ENCODE results near the gene PAK1IP1.
"Not testable (repeated sequence)": the region's sequence is repeated elsewhere in the genome, so short reads cannot be mapped to it uniquely, and the experiment has no call there.

The PAK1IP1 gene

DNA sequence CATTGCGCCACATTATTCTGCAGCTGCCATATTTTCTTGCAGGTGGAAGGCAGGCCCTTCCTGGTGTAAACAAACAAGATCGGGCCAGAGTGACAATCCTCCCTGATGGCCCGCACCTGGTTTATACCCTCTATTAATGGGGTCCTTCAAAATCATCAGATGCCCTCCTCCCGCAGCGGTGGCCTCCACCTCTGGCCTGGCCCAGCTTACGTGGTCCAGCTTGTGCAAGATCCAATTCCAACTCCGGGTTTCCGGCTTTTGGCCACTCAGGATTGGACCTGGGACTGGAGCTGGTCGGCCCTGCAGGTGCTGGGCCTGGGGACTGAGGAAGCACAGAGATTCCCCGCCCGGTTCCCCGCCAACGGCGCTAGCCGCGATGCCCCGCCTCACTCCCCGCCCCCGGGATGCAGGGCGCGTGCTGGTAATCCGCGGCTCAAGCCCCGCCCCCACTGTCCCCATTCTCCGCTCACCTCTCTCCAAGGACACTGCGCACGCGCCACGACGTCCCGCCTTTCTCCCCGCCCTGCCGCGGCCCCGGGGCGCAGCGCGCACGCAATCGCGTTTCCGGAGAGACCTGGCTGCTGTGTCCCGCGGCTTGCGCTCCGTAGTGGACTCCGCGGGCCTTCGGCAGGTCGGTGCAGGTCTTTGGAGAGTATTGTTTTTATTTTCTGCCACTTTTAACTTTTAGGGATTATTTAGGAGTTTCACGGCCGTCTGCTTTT is 52.6 kb downstream of the PAK1IP1 start, which contains the start of gene TMEM14B:
TSS of gene TMEM14B (plus strand) at position 555 of the 722 bp plus-strand sequence. CDS start 1,441 bp downstream, outside the sequence.
- peak; percentile 95 for DNase-seq

DNA sequence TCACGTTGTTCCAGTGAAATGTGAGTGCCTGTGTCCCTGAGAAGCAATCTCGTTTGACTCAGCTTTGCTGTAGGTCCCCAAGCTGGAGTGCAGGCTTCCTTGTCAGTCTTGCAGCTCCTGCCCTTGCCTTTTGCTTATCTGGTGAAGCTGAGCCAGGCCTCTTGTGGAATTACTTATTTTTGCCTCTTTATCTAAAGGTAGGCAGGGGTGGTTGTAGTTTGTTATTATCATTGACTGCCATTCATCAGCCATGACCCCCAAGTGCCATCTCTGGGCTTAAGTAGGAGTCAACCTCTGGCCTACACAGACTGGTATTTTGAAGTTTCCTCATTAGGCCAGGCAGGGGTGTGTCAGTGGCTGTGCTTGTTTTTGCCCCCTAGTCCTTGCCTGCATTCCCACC is 55.0 kb downstream of the PAK1IP1 start:
- DNase-seq = no peak

DNA sequence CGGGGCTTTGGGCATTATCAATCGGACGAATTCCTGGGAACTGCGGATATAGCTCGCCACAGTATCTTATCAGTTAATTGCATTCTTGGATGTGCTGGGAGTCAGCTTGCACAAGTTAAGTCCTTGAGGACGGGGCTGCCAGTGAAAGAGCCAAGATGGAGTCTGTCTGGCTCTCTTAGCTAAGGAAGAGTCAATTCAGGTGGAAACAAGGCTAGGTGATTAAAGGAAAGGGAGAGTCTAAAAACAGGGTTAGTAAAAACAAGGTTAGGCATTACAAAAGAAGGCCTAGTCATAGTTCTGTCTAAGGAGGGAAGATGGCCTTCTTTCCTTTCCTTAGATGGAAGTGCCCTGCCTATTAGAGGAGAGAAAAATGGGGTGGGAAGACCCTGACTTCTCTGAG is 55.8 kb downstream of the PAK1IP1 start:
- DNase-seq = not testable (repeated sequence)

DNA sequence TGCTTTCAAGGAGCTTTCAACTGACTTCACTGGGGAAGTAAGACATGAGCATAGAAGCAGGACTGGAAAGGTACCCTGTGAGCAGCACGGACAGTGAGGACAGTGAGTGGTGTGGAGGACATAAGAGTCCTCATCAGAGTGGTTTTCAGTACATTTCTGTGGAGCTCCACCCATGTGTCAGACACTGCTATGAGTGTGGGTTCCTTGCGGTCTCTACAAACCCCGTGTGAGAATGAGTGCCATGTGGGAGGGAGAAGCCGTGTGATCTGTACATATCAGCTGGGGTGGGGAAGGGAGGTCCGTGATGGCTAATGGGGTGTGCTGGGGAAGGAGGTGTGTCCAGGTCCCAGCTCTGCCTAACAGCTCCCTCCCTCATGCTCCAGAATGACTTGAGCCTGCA is 57.0 kb downstream of the PAK1IP1 start:
- DNase-seq = not testable (repeated sequence)

DNA sequence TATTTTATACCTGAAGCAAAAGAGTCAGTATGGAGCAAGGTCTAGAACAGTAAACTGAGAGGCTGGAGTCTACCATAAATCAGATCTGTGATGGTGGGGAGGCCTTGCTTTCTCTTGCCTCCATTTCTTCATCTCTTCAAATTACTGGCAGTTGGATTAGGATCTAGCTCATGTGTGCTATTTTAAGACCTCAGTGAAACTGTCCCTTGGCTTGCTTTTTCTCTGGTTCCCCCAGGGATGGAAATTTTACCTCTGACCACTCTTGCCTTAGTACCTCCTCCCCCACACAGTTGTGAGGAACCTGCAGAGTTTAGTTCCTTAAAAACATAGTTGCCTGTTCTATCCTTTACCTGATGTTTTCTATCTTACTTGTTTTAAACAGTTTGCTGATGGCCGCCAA is 61.3 kb downstream of the PAK1IP1 start:
- no peak for DNase-seq

All from kidney glomerular epithelial cell (primary cell).